ENCODE results near the gene THADA.

Gene THADA

DNA sequence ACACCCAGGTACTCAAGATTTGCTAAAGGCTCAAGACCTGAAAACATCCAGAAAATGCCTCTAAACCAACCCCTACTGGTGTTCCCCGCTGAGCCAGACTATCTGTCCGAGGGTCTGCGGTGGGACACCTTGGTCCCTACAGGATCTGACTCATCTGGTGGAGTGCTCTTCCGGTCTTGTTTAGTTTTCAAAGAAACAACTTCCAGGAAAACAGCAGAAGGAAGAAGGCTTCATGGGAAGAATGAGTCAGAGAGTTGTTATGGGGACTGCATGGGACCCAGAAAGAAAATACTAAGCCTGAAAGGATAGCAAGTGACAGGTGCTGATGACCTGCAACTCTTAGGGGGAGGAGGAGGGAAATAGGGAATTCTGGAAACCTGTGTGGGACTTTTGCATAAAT, 410.7 kb downstream of the THADA start:
- Histone ChIP-seq H3K27me3 (ENCODE audit: insufficient read depth, low read length) (no peaks in the 10 kb centered on the region), H4K20me1 (ENCODE audit: insufficient read depth, low read length) (no peaks in the 10 kb centered on the region), H3K4me1 (ENCODE audit: insufficient read depth, low read length, severe bottlenecking) (peaks cover 40% of the 10 kb centered on the region), H2AFZ (ENCODE audit: low read length) (no peak overlapping the region), H3K9me3 (ENCODE audit: low read length) (no peaks in the 10 kb centered on the region), H3K36me3 (ENCODE audit: insufficient read depth, low read length) (no peaks in the 10 kb centered on the region), H3K4me3 (ENCODE audit: low read depth, low read length, poor library complexity, severe bottlenecking) (no peak overlapping the region), H3K9me2 (ENCODE audit: low read depth, low read length) (no peaks in the 10 kb centered on the region), H3K27ac (ENCODE audit: low read depth, low read length, poor library complexity, severe bottlenecking) (peak overlapping the region; percentile 65), H3K79me2 (ENCODE audit: insufficient read depth, low read length) (no peaks in the 10 kb centered on the region), H3K4me2 (ENCODE audit: low read length) (no peak overlapping the region), H3F3A (ENCODE audit: insufficient read depth, low read length) (no peaks in the 10 kb centered on the region), H3K9ac (ENCODE audit: low read length) (no peak overlapping the region)
- TF ChIP-seq CTCF (IDR thresholded peaks at IDR 0.05; ENCODE audit: low read length): no peak
- TF ChIP-seq EZH2 (IDR thresholded peaks at IDR 0.05; ENCODE audit: borderline replicate concordance, low read length): no peak

DNA sequence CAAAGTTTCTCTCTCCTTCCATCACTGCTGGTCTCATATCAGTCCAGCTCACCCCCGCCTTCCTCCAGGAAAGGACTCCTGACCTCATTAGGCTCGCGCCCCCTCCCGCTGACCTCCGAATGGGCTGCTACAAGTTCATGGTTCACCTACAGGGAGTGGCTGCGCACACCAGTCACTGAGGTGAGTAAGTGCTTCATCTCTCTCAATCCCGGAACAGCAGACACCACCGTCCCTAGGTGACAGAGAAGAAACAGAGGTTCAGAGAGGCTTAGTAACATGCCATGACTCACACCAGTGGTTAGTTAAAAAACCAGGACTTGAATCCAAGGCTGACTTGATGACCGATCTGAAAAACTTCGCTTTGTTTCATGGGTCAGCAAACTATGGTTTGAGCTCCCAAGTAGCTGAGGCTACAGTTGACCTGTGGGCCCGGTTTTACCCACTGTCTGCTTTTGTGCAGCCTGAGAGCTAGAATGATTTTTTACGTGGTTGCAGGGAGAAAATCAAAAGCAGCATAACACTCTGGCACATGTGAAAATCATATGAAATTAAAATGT, 411.4 kb downstream of the THADA start:
- Histone ChIP-seq H3F3A (ENCODE audit: insufficient read depth, low read length) (no peaks in the 10 kb centered on the region), H3K4me2 (ENCODE audit: low read length) (no peak overlapping the region), H3K27ac (ENCODE audit: low read depth, low read length, poor library complexity, severe bottlenecking) (peak overlapping the region; percentile 65), H3K9ac (ENCODE audit: low read length) (no peak overlapping the region), H3K79me2 (ENCODE audit: insufficient read depth, low read length) (no peaks in the 10 kb centered on the region), H4K20me1 (ENCODE audit: insufficient read depth, low read length) (no peaks in the 10 kb centered on the region), H3K9me2 (ENCODE audit: low read depth, low read length) (no peaks in the 10 kb centered on the region), H3K27me3 (ENCODE audit: insufficient read depth, low read length) (no peaks in the 10 kb centered on the region), H2AFZ (ENCODE audit: low read length) (no peak overlapping the region), H3K4me3 (ENCODE audit: low read depth, low read length, poor library complexity, severe bottlenecking) (no peak overlapping the region), H3K36me3 (ENCODE audit: insufficient read depth, low read length) (no peaks in the 10 kb centered on the region), H3K9me3 (ENCODE audit: low read length) (no peaks in the 10 kb centered on the region), H3K4me1 (ENCODE audit: insufficient read depth, low read length, severe bottlenecking) (peaks cover 41% of the 10 kb centered on the region)
- no peak for TF ChIP-seq EZH2 (IDR thresholded peaks at IDR 0.05; ENCODE audit: borderline replicate concordance, low read length)
- TF ChIP-seq CTCF (IDR thresholded peaks at IDR 0.05; ENCODE audit: low read length): no peak

- Histone ChIP-seq H3K36me3 (ENCODE audit: insufficient read depth, low read length) (no peaks in the 10 kb centered on the region), H3K9me3 (ENCODE audit: low read length) (no peaks in the 10 kb centered on the region), H3K9me2 (ENCODE audit: low read depth, low read length) (no peaks in the 10 kb centered on the region), H3K27me3 (ENCODE audit: insufficient read depth, low read length) (no peaks in the 10 kb centered on the region), H3K4me3 (ENCODE audit: low read depth, low read length, poor library complexity, severe bottlenecking) (no peak overlapping the region), H2AFZ (ENCODE audit: low read length) (no peak overlapping the region), H3K9ac (ENCODE audit: low read length) (no peak overlapping the region), H4K20me1 (ENCODE audit: insufficient read depth, low read length) (no peaks in the 10 kb centered on the region), H3K4me1 (ENCODE audit: insufficient read depth, low read length, severe bottlenecking) (peaks cover 48% of the 10 kb centered on the region), H3K79me2 (ENCODE audit: insufficient read depth, low read length) (no peaks in the 10 kb centered on the region), H3F3A (ENCODE audit: insufficient read depth, low read length) (no peaks in the 10 kb centered on the region), H3K27ac (ENCODE audit: low read depth, low read length, poor library complexity, severe bottlenecking) (no peak overlapping the region), H3K4me2 (ENCODE audit: low read length) (no peak overlapping the region)
- TF ChIP-seq EZH2 (IDR thresholded peaks at IDR 0.05; ENCODE audit: borderline replicate concordance, low read length) (no peak), CTCF (IDR thresholded peaks at IDR 0.05; ENCODE audit: low read length) (no peak)
These were observed 412.1 kb downstream of the THADA start for GRCh38 chr2:43183743-43184142.
